OCI-LY1 (cell line): ENCODE results near the gene PIGB.

Experiments
- H2AFZ ChIP-seq: fragments of 200-600 bp; sonication (generic), shearing (Covaris generic); 2 replicates; pipeline ENCODE4 v1.6.0; 2014; ENCODE audit warnings: antibody characterized with exemption, mild to moderate bottlenecking, low read length
- H3F3A ChIP-seq: fragments of 200-600 bp; sonication (generic), shearing (Covaris generic); 2 replicates; pipeline ENCODE4 v1.6.0; 2014; ENCODE audit warnings: mild to moderate bottlenecking, antibody characterized with exemption, low read length, moderate library complexity; ENCODE audit not compliant: insufficient read depth
- H3K27ac ChIP-seq: fragments of 200-600 bp; sonication (generic); 2 replicates; pipeline ENCODE4 v1.5.1; 2014; ENCODE audit warnings: low read length, mixed run types, mild to moderate bottlenecking, low read depth; ENCODE audit not compliant: poor library complexity, severe bottlenecking
- H3K27me3 ChIP-seq: fragments of 200-600 bp; sonication (generic); 2 replicates; pipeline ENCODE4 v1.6.0; 2014; ENCODE audit warnings: antibody characterized with exemption, mild to moderate bottlenecking, low read length, moderate library complexity; ENCODE audit not compliant: insufficient read depth
- H3K36me3 ChIP-seq: fragments of 200-600 bp; sonication (generic); 2 replicates; pipeline ENCODE4 v1.6.1; 2014; ENCODE audit warnings: mild to moderate bottlenecking, antibody characterized with exemption, low read length, moderate library complexity, mixed read lengths; ENCODE audit not compliant: insufficient read depth
- H3K4me1 ChIP-seq: fragments of 200-600 bp; sonication (generic); 2 replicates; pipeline ENCODE4 v1.5.1; 2014; ENCODE audit warnings: mild to moderate bottlenecking, low read length, moderate library complexity; ENCODE audit not compliant: insufficient read depth, severe bottlenecking
- H3K4me2 ChIP-seq: fragments of 200-600 bp; sonication (generic), shearing (Covaris generic); 2 replicates; pipeline ENCODE4 v1.6.1; 2014; ENCODE audit warnings: low read length
- H3K4me3 ChIP-seq: fragments of 200-600 bp; sonication (generic); 2 replicates; pipeline ENCODE4 v1.5.1; 2014; ENCODE audit warnings: low read length, low read depth, mild to moderate bottlenecking, mixed read lengths; ENCODE audit not compliant: poor library complexity, severe bottlenecking
- H3K79me2 ChIP-seq: fragments of 200-600 bp; shearing (Covaris generic); 2 replicates; pipeline ENCODE4 v1.6.1; 2016; ENCODE audit warnings: mixed run types, low read length, mixed read lengths; ENCODE audit not compliant: insufficient read depth
- H3K9ac ChIP-seq: fragments of 200-600 bp; sonication (generic), shearing (Covaris generic); 2 replicates; pipeline ENCODE4 v1.6.1; 2014; ENCODE audit warnings: mild to moderate bottlenecking, low read length, mixed read lengths
- H3K9me2 ChIP-seq: fragments of 200-600 bp; sonication (generic), shearing (Covaris generic); 2 replicates; pipeline ENCODE4 v1.6.1; 2014; ENCODE audit warnings: low read depth, mild to moderate bottlenecking, low read length, mixed read lengths
- H3K9me3 ChIP-seq: fragments of 200-600 bp; shearing (Covaris generic); 2 replicates; pipeline ENCODE4 v1.6.1; 2014; ENCODE audit warnings: low read length, mixed read lengths
- H4K20me1 ChIP-seq: fragments of 200-600 bp; sonication (generic), shearing (Covaris generic); 2 replicates; pipeline ENCODE4 v1.6.0; 2016; ENCODE audit warnings: mild to moderate bottlenecking, low read length; ENCODE audit not compliant: insufficient read depth
- CTCF ChIP-seq: fragments of 200-600 bp; sonication (generic), shearing (Covaris generic); IDR thresholded peaks from 2 replicates; pipeline ENCODE4 v1.5.1; 2017; ENCODE audit warnings: mild to moderate bottlenecking, antibody characterized with exemption, low read length, moderate library complexity, mixed read lengths
- EZH2 ChIP-seq: fragments of 200-600 bp; sonication (generic), shearing (Covaris generic); IDR thresholded peaks from 2 replicates; pipeline ENCODE4 v1.8.0; 2017; ENCODE audit warnings: borderline replicate concordance, mixed run types, mild to moderate bottlenecking, antibody characterized with exemption, low read length, moderate library complexity, mixed read lengths

PIGB gene

GRCh38 chr15:55320238-55320550 is 1.2 kb downstream of the PIGB start:
- peaks cover 6% of the 10 kb centered on the region for H3F3A ChIP-seq
- peak overlapping the region; percentile 89 for H3K4me2 ChIP-seq
- no peaks in the 10 kb centered on the region for H4K20me1 ChIP-seq
- H3K9me2 ChIP-seq = no peaks in the 10 kb centered on the region
- peak overlapping the region; percentile 90 for H3K9ac ChIP-seq
- peak overlapping the region; percentile 89 for H3K27ac ChIP-seq
- H3K79me2 ChIP-seq = peaks cover 46% of the 10 kb centered on the region
- no peak overlapping the region for H2AFZ ChIP-seq
- peaks cover 23% of the 10 kb centered on the region; the same call in 1 of the 2 replicates for H3K36me3 ChIP-seq
- peak overlapping the region; percentile 87 for H3K4me3 ChIP-seq
- TF ChIP-seq EZH2 = no peak
- no peak for TF ChIP-seq CTCF
- H3K4me1 ChIP-seq = peaks cover 51% of the 10 kb centered on the region
- no peaks in the 10 kb centered on the region for H3K27me3 ChIP-seq
- H3K9me3 ChIP-seq = no peaks in the 10 kb centered on the region

GRCh38 chr15:55320963-55321362 is 1.9 kb downstream of the PIGB start:
- H3K36me3 ChIP-seq = peaks cover 26% of the 10 kb centered on the region; the same call in 1 of the 2 replicates
- H3K79me2 ChIP-seq = peaks cover 46% of the 10 kb centered on the region
- H3K27ac ChIP-seq = peak overlapping the region; percentile 27
- H4K20me1 ChIP-seq = no peaks in the 10 kb centered on the region
- H3K4me2 ChIP-seq = peak overlapping the region; percentile 89
- no peaks in the 10 kb centered on the region for H3K9me3 ChIP-seq
- TF ChIP-seq EZH2 (no peak), CTCF (no peak)
- peaks cover 6% of the 10 kb centered on the region for H3F3A ChIP-seq
- no peaks in the 10 kb centered on the region for H3K9me2 ChIP-seq
- peak overlapping the region; percentile 87 for H3K4me3 ChIP-seq
- no peaks in the 10 kb centered on the region for H3K27me3 ChIP-seq
- no peak overlapping the region for H2AFZ ChIP-seq
- peak overlapping the region; percentile 90; the same call in 1 of the 2 replicates for H3K9ac ChIP-seq
- peaks cover 56% of the 10 kb centered on the region for H3K4me1 ChIP-seq

GRCh38 chr15:55322467-55322866 is 3.4 kb downstream of the PIGB start:
- H3F3A ChIP-seq = no peaks in the 10 kb centered on the region
- H3K4me3 ChIP-seq = no peak overlapping the region
- H3K4me2 ChIP-seq = no peak overlapping the region
- H2AFZ ChIP-seq = no peak overlapping the region
- peaks cover 41% of the 10 kb centered on the region for H3K79me2 ChIP-seq
- no peaks in the 10 kb centered on the region for H4K20me1 ChIP-seq
- H3K4me1 ChIP-seq = peaks cover 46% of the 10 kb centered on the region
- TF ChIP-seq EZH2 = no peak
- no peak for TF ChIP-seq CTCF
- no peak overlapping the region for H3K27ac ChIP-seq
- peaks cover 22% of the 10 kb centered on the region; the same call in 1 of the 2 replicates for H3K36me3 ChIP-seq
- no peaks in the 10 kb centered on the region for H3K9me2 ChIP-seq
- no peaks in the 10 kb centered on the region for H3K27me3 ChIP-seq
- no peak overlapping the region for H3K9ac ChIP-seq
- no peaks in the 10 kb centered on the region for H3K9me3 ChIP-seq
